ENCODE results near the gene SLC17A4. TPM values are rescaled to one million over a fixed set of nuclear protein-coding genes. Genes with fewer than 3 reads are reported as not detected.

Gene SLC17A4
- total RNA-seq, 1 experiment from 2014 or later = not detected

DNA sequence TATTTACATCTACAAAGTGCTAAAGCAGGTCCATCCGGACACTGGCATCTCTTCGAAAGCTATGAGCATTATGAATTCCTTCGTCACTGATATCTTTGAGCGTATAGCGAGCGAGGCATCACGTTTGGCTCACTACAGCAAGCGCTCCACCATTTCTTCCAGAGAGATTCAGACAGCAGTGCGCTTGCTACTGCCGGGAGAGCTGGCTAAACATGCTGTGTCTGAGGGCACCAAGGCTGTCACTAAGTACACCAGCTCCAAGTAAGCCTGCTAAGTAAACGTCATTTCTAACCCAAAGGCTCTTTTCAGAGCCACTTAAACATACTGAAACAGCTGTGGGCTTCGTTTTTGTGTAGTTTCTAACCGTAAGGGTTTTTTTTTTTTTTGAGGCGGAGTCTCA is 27.5 kb upstream of the SLC17A4 start:
- H3K79me1 ChIP-seq (ENCODE audit: insufficient read depth, low read depth, low read length, poor library complexity, severe bottlenecking) = no peaks in the 10 kb centered on the region
- H4K5ac ChIP-seq (ENCODE audit: insufficient read length, low read depth, low read length) = no peak overlapping the region
- Mint-ChIP-seq H3K36me3 (ENCODE audit: insufficient read depth in 1 of 3, low read depth in 3 of 3) (no peaks in the 10 kb centered on the region), H3K9me3 (no peaks in the 10 kb centered on the region), H3K4me3 (no peak overlapping the region), H3K4me1 (no peaks in the 10 kb centered on the region), H3K27me3 (ENCODE audit: low read depth) (peaks cover 3% of the 10 kb centered on the region), H3K27ac (no peak overlapping the region)
- no peak overlapping the region for H3K14ac ChIP-seq (ENCODE audit: insufficient read depth, low read length)
- TF ChIP-seq, protein P1, sequence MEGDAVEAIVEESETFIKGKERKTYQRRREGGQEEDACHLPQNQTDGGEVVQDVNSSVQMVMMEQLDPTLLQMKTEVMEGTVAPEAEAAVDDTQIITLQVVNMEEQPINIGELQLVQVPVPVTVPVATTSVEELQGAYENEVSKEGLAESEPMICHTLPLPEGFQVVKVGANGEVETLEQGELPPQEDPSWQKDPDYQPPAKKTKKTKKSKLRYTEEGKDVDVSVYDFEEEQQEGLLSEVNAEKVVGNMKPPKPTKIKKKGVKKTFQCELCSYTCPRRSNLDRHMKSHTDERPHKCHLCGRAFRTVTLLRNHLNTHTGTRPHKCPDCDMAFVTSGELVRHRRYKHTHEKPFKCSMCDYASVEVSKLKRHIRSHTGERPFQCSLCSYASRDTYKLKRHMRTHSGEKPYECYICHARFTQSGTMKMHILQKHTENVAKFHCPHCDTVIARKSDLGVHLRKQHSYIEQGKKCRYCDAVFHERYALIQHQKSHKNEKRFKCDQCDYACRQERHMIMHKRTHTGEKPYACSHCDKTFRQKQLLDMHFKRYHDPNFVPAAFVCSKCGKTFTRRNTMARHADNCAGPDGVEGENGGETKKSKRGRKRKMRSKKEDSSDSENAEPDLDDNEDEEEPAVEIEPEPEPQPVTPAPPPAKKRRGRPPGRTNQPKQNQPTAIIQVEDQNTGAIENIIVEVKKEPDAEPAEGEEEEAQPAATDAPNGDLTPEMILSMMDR (conservative IDR thresholded peaks at IDR 0.05) = no peak
- H2BK5ac ChIP-seq (ENCODE audit: insufficient read length, low read length) = no peak overlapping the region
- H3K4me2 ChIP-seq (ENCODE audit: insufficient read depth, insufficient read length, low read length) = no peak overlapping the region
- no peak overlapping the region for H4K91ac ChIP-seq (ENCODE audit: insufficient read length, low read depth, low read length)
- no peaks in the 10 kb centered on the region for H3K23me2 ChIP-seq (ENCODE audit: insufficient read length, low read depth, low read length, poor library complexity, severe bottlenecking)
- no peak overlapping the region for H2BK12ac ChIP-seq (ENCODE audit: insufficient read length, low read depth, low read length)
- no peak overlapping the region for H2AFZ ChIP-seq (ENCODE audit: low read length)
- H3T11ph ChIP-seq (ENCODE audit: low read length) = no peak overlapping the region
- no peaks in the 10 kb centered on the region for H3K27me3 ChIP-seq (ENCODE audit: insufficient read depth, low read length)
- H2BK20ac ChIP-seq (ENCODE audit: low read depth, low read length, poor library complexity, severe bottlenecking) = no peak overlapping the region
- no peak overlapping the region for H2AK5ac ChIP-seq (ENCODE audit: insufficient read length, low read length)
- H2BK120ac ChIP-seq (ENCODE audit: low read depth, low read length, poor library complexity, severe bottlenecking) = no peak overlapping the region
- H4K20me1 ChIP-seq (ENCODE audit: control insufficient read depth, insufficient read depth, insufficient read length) = no peaks in the 10 kb centered on the region
- WGBS (ENCODE audit: extremely low coverage, insufficient read length, low lambda C conversion rate) = no CpG with 5 or more reads among the region's 14 CpGs
- H3K56ac ChIP-seq (ENCODE audit: insufficient read length, low read depth, low read length) = no peak overlapping the region
- H3K4me1 ChIP-seq (ENCODE audit: insufficient read depth, low read length) = no peaks in the 10 kb centered on the region
- no peak overlapping the region for H3K9ac ChIP-seq (ENCODE audit: extremely low read depth, insufficient read length, low read length)
- no peak overlapping the region for H3K4ac ChIP-seq (ENCODE audit: low read depth, low read length)
- H3K23ac ChIP-seq (ENCODE audit: insufficient read length, low read depth, low read length) = no peak overlapping the region
- no peaks in the 10 kb centered on the region for H3K9me3 ChIP-seq (ENCODE audit: control insufficient read depth, low read depth, low read length)
- H4K8ac ChIP-seq (replicated peaks; ENCODE audit: insufficient read length, low read depth, low read length) = no peak overlapping the region
- H2BK15ac ChIP-seq (ENCODE audit: low read depth, low read length) = no peak overlapping the region
- H3K18ac ChIP-seq (ENCODE audit: insufficient read length, low read depth, low read length) = no peak overlapping the region
- no peak overlapping the region for H3K27ac ChIP-seq (ENCODE audit: insufficient read length, low read depth, low read length)
- DNase-seq = no peak
- H3K79me2 ChIP-seq (ENCODE audit: insufficient read depth, low read length) = no peaks in the 10 kb centered on the region
